SIG-M5 treated with dmso at 0.1 percent for 504 hours (cell line): ENCODE measurements around the gene BYSL.
A peak's percentile ranks its signal among the peaks of the same experiment; 100 is the strongest.

ENCODE experiments used
- DNase-seq: peaks from one replicate; lab custom pipeline; 2025; ENCODE audit not compliant: unreplicated experiment; lab: John Stamatoyannopoulos, UW

Gene BYSL, protein sequence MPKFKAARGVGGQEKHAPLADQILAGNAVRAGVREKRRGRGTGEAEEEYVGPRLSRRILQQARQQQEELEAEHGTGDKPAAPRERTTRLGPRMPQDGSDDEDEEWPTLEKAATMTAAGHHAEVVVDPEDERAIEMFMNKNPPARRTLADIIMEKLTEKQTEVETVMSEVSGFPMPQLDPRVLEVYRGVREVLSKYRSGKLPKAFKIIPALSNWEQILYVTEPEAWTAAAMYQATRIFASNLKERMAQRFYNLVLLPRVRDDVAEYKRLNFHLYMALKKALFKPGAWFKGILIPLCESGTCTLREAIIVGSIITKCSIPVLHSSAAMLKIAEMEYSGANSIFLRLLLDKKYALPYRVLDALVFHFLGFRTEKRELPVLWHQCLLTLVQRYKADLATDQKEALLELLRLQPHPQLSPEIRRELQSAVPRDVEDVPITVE

DNA sequence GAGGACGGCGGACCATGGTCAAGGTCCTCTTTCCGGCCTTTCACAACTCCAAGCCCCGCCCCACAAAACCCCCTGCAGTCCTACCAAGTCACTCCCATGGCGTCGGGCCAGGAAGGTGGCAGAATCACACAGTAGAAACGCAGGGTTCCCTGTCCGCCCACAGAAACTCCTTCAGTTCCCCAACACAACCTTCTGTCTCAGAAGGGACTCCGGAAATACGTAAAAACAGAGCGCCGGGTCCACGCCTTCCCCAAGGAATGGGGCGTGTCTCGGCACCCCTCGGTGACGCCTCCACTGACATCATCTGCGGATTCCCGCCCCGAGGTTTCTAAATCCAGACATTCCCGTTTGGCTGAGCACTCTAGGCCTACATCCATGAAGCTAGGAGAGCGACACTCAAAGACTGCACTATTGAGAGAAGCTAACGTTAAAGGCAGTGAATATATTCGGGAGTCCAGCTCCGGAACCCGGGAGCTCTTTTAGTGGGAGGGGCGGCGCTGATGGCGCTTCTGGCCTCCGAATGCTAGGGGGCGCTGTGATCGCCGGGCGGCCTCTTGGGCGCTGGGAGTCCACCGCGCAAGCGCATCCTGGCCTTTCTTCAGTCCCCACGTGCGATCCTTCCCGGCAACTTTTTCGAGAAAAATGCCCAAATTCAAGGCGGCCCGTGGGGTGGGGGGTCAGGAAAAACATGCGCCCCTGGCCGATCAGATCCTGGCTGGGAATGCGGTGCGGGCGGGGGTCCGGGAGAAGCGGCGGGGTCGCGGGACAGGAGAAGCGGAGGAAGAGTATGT lies at the start of gene BYSL, which contains the start of gene MED20:
TSS of gene BYSL (plus strand) at position 579 of the 791 bp plus-strand sequence. CDS start at position 643, 64 bp downstream.
TSS of gene MED20 (minus strand) at position 219 of the 791 bp plus-strand sequence. CDS start at position 98, 121 bp downstream.
- DNase-seq, result peak; percentile 94

DNA sequence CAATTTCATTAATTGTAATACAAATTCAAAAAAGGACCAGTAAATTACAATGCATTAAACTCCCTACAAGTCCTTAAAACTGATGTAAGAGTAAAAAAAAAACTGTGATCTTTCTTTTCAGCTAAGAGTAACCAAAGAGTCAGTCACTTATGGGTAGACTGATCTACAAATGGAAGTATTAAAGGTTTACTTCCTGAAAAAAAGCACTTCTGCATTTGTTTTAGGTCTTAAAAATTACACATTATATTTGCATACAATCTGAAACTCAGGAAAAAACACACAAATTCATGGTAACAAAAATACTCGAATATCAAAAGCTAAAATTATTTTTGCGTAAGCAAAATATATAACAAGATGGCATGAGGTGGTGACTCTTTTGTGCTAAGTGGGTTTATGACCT lies 49.6 kb upstream of the BYSL start:
- DNase-seq, result no peak

DNA sequence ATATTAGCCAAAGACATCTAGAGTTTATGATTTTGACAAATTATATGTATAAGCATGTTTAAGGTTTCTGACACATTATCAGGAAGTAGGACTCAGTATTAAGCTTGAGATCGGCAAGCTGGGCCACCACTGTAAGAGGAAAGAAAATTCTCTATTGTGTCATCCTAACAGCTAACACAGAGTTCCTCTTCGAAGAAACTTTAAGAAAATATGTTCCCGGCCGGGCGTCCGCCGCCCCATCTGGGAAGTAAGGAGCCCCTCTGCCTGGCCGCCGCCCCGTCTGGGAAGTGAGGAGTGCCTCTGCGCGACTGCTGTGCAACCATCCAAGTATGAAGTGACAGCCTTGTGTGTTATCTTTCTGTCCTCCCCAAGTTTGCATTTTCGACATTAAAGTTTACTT lies 49.2 kb upstream of the BYSL start:
- no peak for DNase-seq

DNA sequence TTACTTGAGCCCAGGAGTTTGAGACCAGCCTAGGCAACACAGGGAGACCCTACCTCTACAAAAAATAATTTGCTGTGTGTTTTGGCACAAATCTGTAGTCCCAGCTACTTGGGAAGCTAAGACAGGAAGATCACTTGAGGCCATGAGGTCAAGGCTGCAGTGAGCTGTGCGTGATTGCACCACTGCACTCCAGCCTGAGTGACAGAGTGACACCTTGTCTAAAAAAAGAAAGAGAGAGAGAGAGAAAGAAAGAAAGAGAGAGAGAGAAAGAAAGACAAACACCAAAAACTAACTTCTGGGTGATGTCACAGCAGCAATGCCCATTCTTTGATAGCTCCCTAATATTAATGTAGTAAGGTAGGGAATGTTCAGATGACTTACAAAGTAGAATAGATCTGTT lies 46.6 kb upstream of the BYSL start:
- DNase-seq, result no peak

DNA sequence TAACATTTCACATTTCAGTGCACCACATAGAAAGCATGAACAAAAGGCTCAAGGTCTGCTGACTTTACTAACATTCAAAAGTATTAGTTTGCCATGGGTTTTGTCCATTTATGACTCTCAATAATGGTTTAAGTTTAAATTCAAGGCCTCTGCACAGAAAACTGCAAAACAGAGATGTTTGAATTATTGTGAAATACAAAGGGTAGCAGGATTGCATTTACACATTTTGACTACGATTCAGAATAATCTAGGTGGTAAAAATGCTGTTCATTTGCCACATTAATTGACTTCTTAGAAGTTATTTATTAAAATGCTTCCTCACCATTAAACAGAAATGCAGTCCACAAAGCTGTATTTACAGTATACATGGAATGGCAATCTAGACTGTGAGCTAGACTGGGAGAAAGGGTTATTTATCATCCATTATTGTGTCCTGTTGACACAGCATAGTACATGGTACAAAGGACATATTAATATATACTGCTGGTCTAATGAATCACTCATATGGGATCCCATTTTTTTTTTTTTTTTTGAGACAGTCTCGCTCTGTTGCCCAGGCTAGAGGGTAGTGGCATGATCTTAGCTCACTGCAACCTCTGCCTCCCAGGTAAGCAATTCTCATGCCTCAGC lies 44.1 kb upstream of the BYSL start:
- no peak for DNase-seq

DNA sequence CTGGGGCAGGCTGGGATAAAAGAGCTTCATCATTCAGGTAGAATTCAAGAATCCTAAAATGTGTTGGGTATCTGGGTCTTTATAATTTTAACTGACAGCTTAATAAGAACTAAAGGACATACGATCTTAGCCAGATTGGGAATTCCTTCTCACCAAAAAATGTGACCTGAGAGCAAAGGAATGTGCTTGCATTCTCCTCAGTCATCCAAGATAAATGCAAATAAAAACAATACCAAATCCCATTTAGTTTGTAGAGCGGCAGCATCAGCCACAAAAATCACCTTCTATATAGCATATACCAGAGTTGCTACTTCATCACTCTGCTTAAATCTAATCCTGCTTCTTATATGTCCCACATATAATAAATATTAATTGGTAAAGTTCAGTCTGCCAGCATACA lies 43.1 kb upstream of the BYSL start:
- DNase-seq, result no peak

DNA sequence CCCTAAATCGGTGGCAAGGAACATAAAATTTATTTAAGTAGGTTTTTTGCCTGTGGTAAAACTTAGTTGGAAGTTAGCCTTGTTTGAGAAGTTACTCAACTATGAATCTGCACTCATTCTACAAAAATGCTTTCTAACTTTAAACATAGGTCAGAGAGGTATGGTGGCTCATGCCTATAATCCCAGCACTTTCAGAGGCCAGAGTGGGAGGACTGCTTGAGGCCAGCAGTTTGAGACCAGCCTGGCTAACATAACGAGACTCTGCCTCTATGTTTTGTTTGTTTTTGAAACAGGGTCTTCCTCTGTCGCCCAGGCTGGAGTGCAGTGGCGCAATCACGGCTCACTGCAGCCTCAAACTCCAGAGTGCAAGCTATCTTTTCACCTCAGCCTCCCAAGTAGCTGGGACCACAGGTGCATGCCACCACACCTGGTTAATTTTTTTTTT lies 42.3 kb upstream of the BYSL start:
- no peak for DNase-seq

DNA sequence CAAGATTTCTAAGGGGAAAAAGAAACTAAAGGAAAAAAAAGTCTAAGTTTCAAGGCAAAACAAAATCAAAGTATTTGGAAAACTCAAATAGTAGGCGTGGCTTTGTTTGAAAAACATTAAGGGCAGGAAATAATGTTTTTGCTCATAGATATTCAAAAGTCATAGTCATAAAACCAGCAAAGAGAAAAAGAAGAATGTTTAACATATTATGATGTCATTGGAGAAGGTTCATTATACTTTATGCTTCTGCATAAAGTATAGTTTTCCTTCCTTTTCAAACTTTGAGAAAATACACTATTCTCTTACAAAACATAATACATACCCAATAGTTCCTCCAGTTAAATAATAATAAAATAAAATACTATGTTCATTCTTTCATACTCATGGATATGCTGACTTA lies 39.8 kb upstream of the BYSL start:
- no peak for DNase-seq

DNA sequence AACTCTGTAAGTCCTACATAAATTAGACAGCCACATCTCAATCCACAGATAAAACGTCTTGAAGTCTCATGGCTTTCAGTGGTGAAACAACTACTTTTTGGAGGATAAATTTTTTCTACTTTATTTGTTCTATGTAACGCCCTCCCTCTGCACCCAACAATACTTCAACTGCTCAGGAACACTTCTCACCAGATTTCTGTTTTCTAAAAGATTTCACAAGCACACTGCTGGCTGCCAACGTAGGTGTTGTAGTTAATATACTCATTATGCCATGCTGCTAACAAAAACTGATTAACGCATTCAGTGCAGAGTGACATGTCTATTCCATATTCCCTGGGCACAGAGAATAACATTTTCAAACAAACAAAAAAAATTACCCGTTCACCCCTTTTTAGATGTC lies 36.3 kb upstream of the BYSL start:
- DNase-seq, result no peak

DNA sequence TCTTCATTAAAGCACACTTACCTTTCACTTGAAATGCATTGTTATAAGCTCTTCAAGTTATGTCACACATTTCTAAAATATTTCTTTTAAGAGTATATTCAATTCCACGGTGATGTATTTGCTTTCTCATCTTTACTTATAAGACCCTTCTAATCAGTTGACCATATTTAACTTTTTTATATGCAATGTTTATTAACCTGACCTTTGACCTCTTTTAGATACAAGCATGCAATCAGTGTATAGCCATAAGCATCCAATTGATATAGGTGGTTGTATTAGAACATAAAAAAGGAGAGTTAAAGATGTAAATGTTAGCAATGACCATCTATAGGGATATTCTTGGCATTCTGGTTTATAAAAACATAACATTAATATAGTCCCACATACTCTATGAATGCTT lies 35.4 kb upstream of the BYSL start:
- no peak for DNase-seq

DNA sequence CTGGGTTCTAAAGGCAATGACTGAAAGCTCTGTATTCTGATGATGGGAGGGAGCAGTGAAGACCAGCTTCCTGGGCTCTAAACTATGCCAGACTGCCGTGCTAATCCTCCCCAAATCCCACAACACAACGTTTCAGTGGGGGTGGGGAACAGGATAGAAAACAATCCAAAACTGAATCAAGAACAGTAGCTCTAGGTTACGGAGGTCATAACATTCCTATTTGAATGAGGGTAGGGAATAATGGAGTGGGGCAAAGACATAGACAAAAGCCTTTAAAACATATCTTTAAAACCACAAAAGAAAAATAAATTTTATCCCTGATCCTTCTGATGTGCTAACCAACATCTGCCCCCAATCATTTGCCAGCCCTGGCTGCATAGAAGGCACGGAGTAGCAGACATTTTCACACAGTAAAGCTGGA lies 34.0 kb upstream of the BYSL start:
- no peak for DNase-seq

DNA sequence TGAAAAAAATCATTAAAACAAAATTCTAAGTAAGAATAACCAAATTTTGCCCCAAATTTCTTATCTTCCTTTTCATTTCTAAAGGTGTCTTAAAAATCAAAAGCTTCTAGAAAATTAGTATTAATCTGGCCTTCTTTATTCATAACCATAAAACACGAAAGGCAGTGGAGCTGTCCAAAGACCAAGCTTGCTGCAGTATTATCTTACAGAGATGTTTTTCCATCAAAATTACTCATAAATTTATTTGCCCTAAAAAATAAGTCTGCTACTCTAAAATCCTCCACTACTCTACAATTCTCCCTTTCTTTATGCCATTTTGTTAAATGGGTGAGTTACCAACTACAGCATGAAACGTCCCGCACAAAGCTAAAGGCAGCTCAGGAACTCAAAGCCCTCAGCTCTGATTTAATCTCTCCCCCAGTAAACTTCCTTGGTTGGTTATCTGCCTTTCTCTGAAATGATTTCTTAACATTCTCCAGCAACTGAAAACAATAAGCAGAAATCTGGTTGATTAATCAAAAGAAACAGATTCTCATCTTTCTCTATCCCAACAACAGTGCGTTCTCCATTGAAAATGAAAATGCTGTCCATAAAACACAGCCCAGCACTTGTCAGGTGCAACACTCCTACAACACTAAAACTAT lies 28.3 kb upstream of the BYSL start:
- no peak for DNase-seq

DNA sequence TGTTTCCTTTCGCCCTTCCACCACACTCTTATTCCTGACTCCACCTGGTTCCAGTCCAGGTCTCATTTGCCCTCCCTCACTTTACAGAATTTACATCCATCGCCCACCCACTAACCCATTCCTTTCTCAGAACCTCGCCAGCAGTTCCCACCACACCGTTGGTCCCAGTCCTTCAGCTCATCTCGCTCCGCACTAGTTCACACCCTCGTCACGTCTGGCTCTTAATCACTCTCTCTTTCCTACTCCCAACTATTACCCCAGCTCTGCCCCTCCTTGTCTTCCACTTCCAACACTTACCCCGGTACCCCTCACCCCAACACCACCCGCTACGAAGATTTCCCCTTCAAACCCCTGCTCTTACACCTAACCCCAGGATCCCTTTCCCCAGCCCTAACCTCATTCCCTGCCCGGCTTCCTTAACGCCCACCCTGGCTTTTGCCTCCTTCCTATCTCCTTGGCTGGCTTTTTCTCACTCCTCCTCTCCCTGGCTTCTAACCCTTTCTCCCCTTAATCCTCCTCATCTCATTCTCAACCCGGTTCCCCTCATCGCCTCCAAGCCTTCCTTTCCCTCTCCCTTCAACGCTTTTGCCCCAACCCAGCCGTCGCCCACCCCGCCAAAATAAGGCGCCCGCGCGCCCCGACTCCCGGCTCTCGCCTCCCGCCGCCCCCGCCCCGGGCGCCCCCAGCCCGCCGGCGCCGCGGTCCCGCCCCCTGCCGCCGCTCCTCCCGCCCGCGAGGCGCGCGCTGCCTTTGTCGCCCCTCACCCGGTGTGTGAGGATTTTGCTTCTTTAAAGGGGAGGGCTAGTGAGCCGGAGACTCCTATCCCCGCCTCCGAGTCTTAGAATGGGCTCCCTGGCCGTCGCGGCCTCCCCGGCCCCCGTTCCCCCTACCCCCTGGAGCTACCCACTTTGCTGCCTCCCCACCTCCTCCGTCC lies 26.7 kb upstream of the BYSL start:
- DNase-seq, result no peak

DNA sequence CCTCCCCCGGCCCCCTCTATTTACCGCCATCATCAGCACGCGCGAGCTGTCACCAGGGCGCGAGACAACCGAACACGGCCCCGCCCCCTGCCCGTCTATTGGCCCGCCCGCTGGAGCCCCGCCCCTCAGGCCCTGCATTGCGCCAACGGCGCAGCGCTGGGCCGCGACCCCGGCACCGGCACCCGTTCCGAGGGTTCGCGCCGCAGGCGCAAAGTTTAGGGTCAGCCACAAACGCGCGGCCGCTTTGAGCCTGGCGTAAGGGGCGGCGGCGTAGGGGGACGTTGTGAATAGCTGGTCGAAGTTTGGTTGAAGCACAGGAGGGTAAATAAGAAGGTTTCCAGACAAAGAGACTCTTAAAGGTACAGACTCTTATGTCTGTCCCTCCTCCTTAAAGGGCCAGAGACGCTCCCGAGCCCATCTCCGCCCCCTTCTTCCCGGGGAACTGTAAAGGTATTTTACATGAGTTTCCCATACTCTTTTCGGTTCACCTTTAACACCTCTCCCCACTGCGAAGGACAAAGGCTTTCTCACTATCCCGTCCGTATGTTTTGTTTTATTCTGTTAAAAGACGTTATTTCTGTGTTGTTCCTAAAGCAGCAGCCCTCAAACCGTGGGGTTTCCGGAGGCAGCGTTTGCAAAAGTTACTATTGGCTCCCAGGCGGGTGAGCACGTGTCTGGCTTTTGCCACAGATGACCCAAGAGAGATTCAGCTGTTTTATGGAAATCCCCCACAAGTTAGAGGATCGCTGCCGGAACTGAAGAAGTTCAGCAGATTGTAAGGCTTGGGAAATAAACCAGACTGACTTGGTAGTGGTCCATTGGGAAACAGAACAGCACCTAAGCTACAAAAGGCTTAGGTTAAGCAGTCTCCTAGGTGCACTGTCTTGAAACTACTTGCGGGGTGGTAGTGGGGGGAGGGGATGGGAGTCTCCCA lies 25.7 kb upstream of the BYSL start, which contains the start of gene USP49:
TSS of gene USP49 (minus strand) at position 76 of the 934 bp plus-strand sequence. CDS start 88,392 bp downstream, outside the sequence.
- DNase-seq, result peak; percentile 89

DNA sequence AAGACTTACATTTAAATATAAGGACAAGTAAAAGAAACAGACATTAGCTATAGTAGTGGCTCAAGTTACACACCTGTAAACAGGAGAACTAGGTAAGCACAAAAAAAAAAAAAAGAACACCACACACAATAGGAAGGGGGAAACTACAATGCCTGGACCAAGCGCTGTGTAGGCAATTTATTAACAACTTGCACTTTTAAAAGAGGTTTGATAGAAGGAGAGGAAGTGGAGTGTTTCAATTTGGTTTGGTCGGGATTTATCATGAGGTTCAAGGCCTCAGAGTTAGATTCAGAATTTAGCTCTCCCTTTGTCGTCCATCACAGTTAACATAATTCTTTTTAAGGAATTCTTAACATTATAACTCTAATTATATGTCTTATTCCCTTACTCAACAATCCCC lies 25.0 kb upstream of the BYSL start:
- no peak for DNase-seq

DNA sequence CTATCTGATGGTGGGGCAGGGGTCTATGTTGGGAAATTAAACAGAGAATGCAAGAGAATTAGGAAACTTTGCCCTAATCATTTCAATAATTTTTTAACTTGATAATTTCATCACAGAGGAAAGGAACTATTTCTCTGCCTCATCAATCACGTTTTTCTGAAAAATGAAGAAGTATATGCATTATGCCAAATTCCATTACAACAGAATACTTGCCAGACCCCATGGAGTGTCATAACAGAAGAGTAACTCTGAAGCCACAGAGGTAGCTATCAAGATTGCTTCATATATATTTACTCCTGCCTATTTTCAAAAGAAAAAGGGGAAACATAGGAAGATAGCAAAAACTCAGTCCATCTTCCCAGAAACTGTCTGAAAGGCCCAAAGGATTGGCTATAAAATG lies 20.4 kb upstream of the BYSL start:
- no peak for DNase-seq

DNA sequence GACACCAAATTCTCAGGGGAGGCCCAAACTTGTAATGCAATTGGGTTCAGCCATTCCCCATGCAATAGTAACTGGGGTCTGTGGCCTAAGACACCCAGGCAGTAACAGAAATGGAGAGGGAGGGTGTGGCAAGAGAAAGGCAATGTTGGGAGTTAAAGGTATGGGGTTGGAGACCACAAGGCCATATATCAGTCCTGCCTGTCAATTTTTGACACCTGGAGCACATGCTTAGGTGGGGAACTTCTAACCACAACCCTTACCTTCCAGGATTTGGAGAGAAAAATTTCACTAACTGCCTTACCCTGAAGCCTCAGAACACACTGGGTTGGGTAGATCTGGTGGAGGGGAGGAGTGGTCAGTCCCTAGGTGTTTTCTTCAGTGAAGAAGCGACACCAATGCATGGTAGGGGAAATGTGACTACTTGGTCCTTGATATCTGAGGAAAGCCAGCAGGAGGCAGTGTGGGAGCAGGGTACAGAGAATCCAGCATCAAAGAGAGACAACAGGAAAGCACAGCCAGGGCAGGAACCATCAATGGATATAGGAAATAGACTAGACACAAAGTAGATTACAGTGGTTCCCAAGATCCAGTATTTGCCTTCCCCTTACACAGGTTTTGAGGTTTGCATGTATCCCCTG lies 19.3 kb upstream of the BYSL start:
- DNase-seq, result no peak

DNA sequence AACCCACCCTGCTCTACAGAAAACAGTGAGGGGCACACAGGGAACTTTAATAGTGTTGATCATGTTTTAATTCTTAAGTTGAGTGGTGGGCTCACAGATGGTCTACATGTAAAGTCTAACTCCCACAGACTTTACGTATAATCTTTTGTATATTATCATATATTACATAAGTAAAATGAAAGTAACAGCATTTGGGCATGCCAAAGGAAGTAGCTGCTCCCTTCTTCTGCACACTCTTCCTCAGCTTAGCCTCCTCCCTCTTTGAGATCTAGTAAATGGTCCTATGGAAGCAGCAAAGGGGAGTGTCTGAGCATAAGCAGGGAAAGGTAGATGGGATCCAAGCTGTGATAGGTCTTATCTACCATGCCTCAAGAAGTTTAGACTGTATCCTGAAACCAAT lies 11.6 kb upstream of the BYSL start:
- no peak for DNase-seq
